Heart left ventricle (tissue), 16 donors: Measurements from ENCODE around the gene WARS2. TPM values are rescaled to one million over a fixed set of nuclear protein-coding genes. Genes with fewer than 3 reads are reported as not detected.
A peak's percentile ranks its signal among the peaks of the same experiment; 100 is the strongest.

Experiments used
- ATAC-seq, 4 donors: fragments of 200-7000 bp; cut with Tn5 transposase; one replicate each; pipeline ENCODE4 v1.9.1; 2020 to 2022; ENCODE audit warnings: moderate library complexity in 4 of 4, mild to moderate bottlenecking in 3 of 4, moderate number of reproducible peaks in 1 of 4
- DNase-seq, 5 donors: peaks; one replicate each; pipeline ENCODE4 v3.0.0-alpha.2; 2020
- H3K27ac ChIP-seq, 12 donors: fragments of 200-600 bp; sonication (generic) in 4 of 12; one replicate each; pipeline versions ENCODE4 v1.5.0 to v1.8.0; 2016 to 2022; ENCODE audit warnings: mild to moderate bottlenecking in 2 of 12
- H3K27me3 ChIP-seq, 9 donors: fragments of 200-600 bp; sonication (generic) in 2 of 9; one replicate each; pipeline versions ENCODE4 v1.5.1 to v1.8.0; 2016 to 2022; ENCODE audit warnings: mild to moderate bottlenecking in 3 of 9
- H3K36me3 ChIP-seq, 9 donors: fragments of 200-600 bp; sonication (generic) in 2 of 9; one replicate each; pipeline versions ENCODE4 v1.5.0 to v1.8.0; 2018 to 2022; ENCODE audit warnings: mild to moderate bottlenecking in 2 of 9
- H3K4me1 ChIP-seq, 12 donors: fragments of 200-600 bp; sonication (generic) in 4 of 12; one replicate each; pipeline versions ENCODE4 v1.5.0 to v1.8.0; 2016 to 2022; ENCODE audit warnings: mild to moderate bottlenecking in 3 of 12
- H3K4me3 ChIP-seq, 12 donors: fragments of 200-600 bp; sonication (generic) in 4 of 12; one replicate each; pipeline versions ENCODE4 v1.5.0 to v1.8.0; 2017 to 2022; ENCODE audit warnings: mild to moderate bottlenecking in 9 of 12, moderate library complexity in 4 of 12
- H3K9me3 ChIP-seq, 12 donors: fragments of 200-600 bp; sonication (generic) in 4 of 12; one replicate each; pipeline versions ENCODE4 v1.5.0 to v1.8.0; 2016 to 2022; ENCODE audit warnings: mild to moderate bottlenecking in 1 of 12
- POLR2A ChIP-seq, 2 donors: fragments of 450-650 bp; IDR thresholded peaks; one replicate each; pipeline ENCODE4 v1.6.1; 2017; ENCODE audit warnings: antibody characterized with exemption in 2 of 2, mild to moderate bottlenecking in 2 of 2, moderate library complexity in 2 of 2
- WGBS, 4 donors: extraction: QIAGEN DNeasy Blood & Tissue Kit in 2 of 4; methylation state at CpG; one replicate each; pipeline versions ENCODE4 v1.1.5 to v1.1.7; 2013 to 2018; 5-methylcytosine and 5-hydroxymethylcytosine counted together
- intact Hi-C, 10 donors: fragments of 100-400 bp; cut with DNase I; formaldehyde crosslinking; loops; one replicate each; pipeline versions ENCODE4 v1.11.1 to v1.14.2; 2022
- polyA plus RNA-seq, 2 donors: library from polyadenylated mRNA; stranded (reverse); fragments of 200-250 nt; gene quantifications; one replicate each; pipeline ENCODE4 v1.2.3, GENCODE V29; 2013
- total RNA-seq, 9 donors: library from RNA; depleted of rRNA in 2 of 9; stranded (reverse); fragments of >200 nt in 2 of 9; fragmentation: NEBNext Ultra II Directional in 3 of 9; extraction: Animal tissue kit (Norgen Biotek cat#: 25700) in 3 of 9; gene quantifications; one replicate each; pipeline versions ENCODE4 v1.1.0 to v1.2.4, GENCODE V29; 2016 to 2023
- TF ChIP-seq, protein P1 (sequence below), 12 donors: fragments of 200-600 bp; sonication (generic) in 4 of 12; IDR thresholded peaks; one replicate each; pipeline versions ENCODE4 v1.5.0 to v1.8.0; 2018 to 2022; ENCODE audit warnings: antibody characterized with exemption in 12 of 12, mild to moderate bottlenecking in 5 of 12
- donor health status: ischemic (EF 13 %, LVEDD 7.1; RV severe dilation, severe dysfunction).
- donor health status: healthy with polysubstance abuse.
- donor health status: DM: no; HTN: yes; CAD: no.
- donor health status: DM: no; HTN: no; CAD: no.
- donor health status: ischemic (EF 25% LVEDD 6.9; RV normal size, moderate dysfunction).
- donor health status: ischemic (EF 25% LVEDD 5.7; RV mildly dilated, moderate dysfunction).
- donor health status: healthy.
- donor health status: DM: yes; HTN: yes; CAD: no.
- donor health status: ischemic (EF 35%, LVEDD 5.7; RV mildly dilated, moderate dysfunction).
- donor health status: nonischemic (EF 11% LVEDD 7.7; RV severe dilation, severe dysfunction).
- donor health status: DM: yes; HTN: yes; CAD: no.
- donor health status: PGD.
- donor health status: ischemic (EF 29% LVEDD 5.4; RV normal size, mild dysfunction).
- donor health status: nonischemic (EF 23%, LVEDD 6.1; RV moderate dilation, normal function).

WARS2 gene
- total and polyA plus RNA-seq, 11 donors: 3.9 to 15.5 (median 11.9) TPM

- intact Hi-C loops: no loop called here
- ATAC-seq (peak; percentile 26 to 79 (median 62)), DNase-seq (peak in 1 of 5 donors; percentile 8)
- Histone ChIP-seq H3K27ac (peak overlapping the region in 3 of 12 donors; percentile 6 to 39 (median 17)), H3K27me3 (no peaks in the 10 kb centered on the region), H3K4me1 (peaks cover 0 to 37% (median 9%) of the 10 kb centered on the region in 12 donors), H3K4me3 (peak overlapping the region in 3 of 12 donors; percentile 7 to 25 (median 17)), H3K9me3 (peaks cover 0 to 11% (median 2%) of the 10 kb centered on the region in 12 donors), H3K36me3 (no peaks in the 10 kb centered on the region)
- WGBS, 4 donors: 54 to 63% (median 58%) methylated on average over 4 of the region's 4 CpGs
- TF ChIP-seq, protein P1, sequence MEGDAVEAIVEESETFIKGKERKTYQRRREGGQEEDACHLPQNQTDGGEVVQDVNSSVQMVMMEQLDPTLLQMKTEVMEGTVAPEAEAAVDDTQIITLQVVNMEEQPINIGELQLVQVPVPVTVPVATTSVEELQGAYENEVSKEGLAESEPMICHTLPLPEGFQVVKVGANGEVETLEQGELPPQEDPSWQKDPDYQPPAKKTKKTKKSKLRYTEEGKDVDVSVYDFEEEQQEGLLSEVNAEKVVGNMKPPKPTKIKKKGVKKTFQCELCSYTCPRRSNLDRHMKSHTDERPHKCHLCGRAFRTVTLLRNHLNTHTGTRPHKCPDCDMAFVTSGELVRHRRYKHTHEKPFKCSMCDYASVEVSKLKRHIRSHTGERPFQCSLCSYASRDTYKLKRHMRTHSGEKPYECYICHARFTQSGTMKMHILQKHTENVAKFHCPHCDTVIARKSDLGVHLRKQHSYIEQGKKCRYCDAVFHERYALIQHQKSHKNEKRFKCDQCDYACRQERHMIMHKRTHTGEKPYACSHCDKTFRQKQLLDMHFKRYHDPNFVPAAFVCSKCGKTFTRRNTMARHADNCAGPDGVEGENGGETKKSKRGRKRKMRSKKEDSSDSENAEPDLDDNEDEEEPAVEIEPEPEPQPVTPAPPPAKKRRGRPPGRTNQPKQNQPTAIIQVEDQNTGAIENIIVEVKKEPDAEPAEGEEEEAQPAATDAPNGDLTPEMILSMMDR (IDR thresholded peaks at IDR 0.05): no peak
- no peak for TF ChIP-seq POLR2A (IDR thresholded peaks at IDR 0.05)
These were observed 59.9 kb downstream of the WARS2 start for GRCh38 chr1:119080586-119080985.

GRCh38 chr1:119079881-119080280 is 60.6 kb downstream of the WARS2 start:
- Histone ChIP-seq H3K4me1 (peaks cover 0 to 37% (median 10%) of the 10 kb centered on the region in 12 donors), H3K27ac (peak overlapping the region in 2 of 12 donors; percentile 6 to 39), H3K4me3 (no peak overlapping the region), H3K9me3 (peaks cover 0 to 11% (median 2%) of the 10 kb centered on the region in 12 donors), H3K27me3 (no peaks in the 10 kb centered on the region), H3K36me3 (no peaks in the 10 kb centered on the region)
- WGBS, 4 donors: 94 to 100% (median 97%) methylated on average over 1 of the region's 1 CpG
- no peak for ATAC-seq
- TF ChIP-seq POLR2A (IDR thresholded peaks at IDR 0.05): no peak
- TF ChIP-seq, protein P1 (IDR thresholded peaks at IDR 0.05): no peak
- DNase-seq: no peak
- intact Hi-C loops: no loop called here

DNA sequence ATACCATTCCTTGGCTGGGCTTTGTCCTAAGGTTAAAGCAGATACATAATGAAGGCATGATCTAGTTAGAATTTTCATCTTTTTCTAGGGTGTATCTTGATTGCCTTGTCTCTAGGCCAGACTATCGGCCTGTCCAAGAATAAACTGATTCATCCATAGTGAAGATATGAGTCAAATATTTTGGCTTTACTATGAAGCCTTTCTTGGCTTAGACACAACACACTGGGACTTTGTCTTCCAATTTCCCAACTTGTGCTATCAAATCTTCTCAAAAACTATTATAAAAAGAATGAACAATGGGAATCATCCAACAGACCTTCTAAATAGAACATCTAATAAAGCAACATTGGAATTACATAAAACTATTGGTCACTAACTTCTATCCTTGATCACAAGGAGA is 64.8 kb downstream of the WARS2 start:
- TF ChIP-seq, protein P1 (IDR thresholded peaks at IDR 0.05): no peak
- no peak for TF ChIP-seq POLR2A (IDR thresholded peaks at IDR 0.05)
- H3K4me3 ChIP-seq: no peak overlapping the region
- no peaks in the 10 kb centered on the region for H3K36me3 ChIP-seq
- peaks cover 0 to 26% (median 9%) of the 10 kb centered on the region in 12 donors for H3K4me1 ChIP-seq
- peak in 1 of 4 donors; percentile 72 for ATAC-seq
- DNase-seq: no peak
- peaks cover 0 to 11% (median 2%) of the 10 kb centered on the region in 12 donors for H3K9me3 ChIP-seq
- 34 to 59% (median 48%) methylated on average over 1 of the region's 1 CpG for WGBS, 4 donors
- intact Hi-C loops: no loop called here
- H3K27me3 ChIP-seq: no peaks in the 10 kb centered on the region
- no peak overlapping the region for H3K27ac ChIP-seq

GRCh38 chr1:119071321-119071720 is 69.1 kb downstream of the WARS2 start:
- TF ChIP-seq, protein P1 (IDR thresholded peaks at IDR 0.05): no peak
- TF ChIP-seq POLR2A (IDR thresholded peaks at IDR 0.05): no peak
- intact Hi-C loops: no loop called here
- Histone ChIP-seq H3K9me3 (no peaks in the 10 kb centered on the region), H3K27ac (no peak overlapping the region), H3K4me1 (peaks cover 0 to 10% (median 0%) of the 10 kb centered on the region in 12 donors), H3K36me3 (no peaks in the 10 kb centered on the region), H3K4me3 (no peak overlapping the region), H3K27me3 (no peaks in the 10 kb centered on the region)
- DNase-seq (no peak), ATAC-seq (no peak)
- WGBS, 4 donors: 98% methylated on average over 3 of the region's 3 CpGs
